ENCODE data around the gene PSMB10. TPM values are rescaled to one million over a fixed set of nuclear protein-coding genes. Genes with fewer than 3 reads are reported as not detected.

Gene PSMB10
- total and polyA plus RNA-seq, 2 donors (not counting 3 experiments of a cell fraction or from before 2014, with no cell fraction given) = 40.8 to 54.7 TPM

DNA sequence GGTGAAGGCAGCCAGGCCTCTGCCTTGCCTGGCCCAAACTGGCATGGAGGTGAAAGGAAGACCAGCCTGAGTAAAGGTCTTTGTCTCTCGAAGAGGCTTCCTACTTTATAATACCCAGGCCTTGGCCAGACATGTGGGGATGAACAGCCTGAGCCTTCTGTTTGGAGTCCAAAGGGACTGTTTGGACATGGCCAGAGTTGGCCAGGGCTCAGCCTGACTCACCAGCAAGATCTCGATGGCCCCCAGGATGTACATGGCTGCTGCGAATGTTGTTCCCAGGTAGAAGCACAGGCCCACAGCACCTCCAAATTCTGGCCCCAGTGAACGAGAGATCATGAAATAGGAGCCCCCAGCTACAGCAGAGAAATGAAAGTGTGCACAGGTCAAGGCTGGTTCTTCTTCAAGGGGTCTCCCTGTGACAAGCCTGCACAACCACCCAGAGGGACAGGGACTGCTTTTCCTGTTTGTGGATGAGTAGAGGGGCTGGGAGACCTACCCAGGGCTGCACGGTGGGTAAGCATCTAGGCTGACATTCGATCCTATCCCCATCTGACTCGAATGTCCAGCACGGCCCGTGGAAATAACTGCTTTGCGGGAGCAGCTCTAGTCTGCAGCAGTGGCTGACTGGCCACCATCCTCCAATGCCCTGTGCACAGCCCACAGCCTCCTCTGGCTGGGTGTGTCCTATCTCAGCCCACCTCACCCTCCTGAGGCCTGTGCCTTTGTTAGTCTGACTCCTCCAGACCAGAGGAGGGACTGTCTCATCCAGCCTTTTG, 18.0 kb upstream of the PSMB10 start:
- Histone ChIP-seq H3K4me1 (ENCODE audit: control insufficient read depth, extremely low read depth, insufficient read depth, low read length) (no peaks in the 10 kb centered on the region), H3K4me3 (replicated peaks in 1 of 3; ENCODE audit: insufficient read depth in 1 of 3, low read depth in 1 of 3, low read length in 3 of 3) (no peak overlapping the region), H3K79me2 (ENCODE audit: control insufficient read depth, insufficient read depth, low read length) (no peaks in the 10 kb centered on the region), H3K36me3 (ENCODE audit: control insufficient read depth in 2 of 2, extremely low read depth in 1 of 2, insufficient read depth in 2 of 2, low read length in 2 of 2) (peaks cover 13 to 58% of the 10 kb centered on the region in 2 experiments), H3K27ac (ENCODE audit: insufficient read depth, low read depth, low read length) (no peak overlapping the region), H3K9me3 (replicated peaks; ENCODE audit: control insufficient read depth, insufficient read depth, low read length) (no peaks in the 10 kb centered on the region), H4K20me1 (replicated peaks; ENCODE audit: control insufficient read depth, extremely low read depth, insufficient read depth, low read length) (no peaks in the 10 kb centered on the region), H3K4me2 (ENCODE audit: insufficient read depth, low read length) (no peak overlapping the region), H3K27me3 (ENCODE audit: control insufficient read depth in 2 of 2, insufficient read depth in 2 of 2, low read length in 2 of 2) (no peaks in the 10 kb centered on the region), H3K9ac (replicated peaks; ENCODE audit: extremely low read depth, insufficient read depth, low read length) (no peak overlapping the region), H2AFZ (ENCODE audit: low read depth, low read length) (no peak overlapping the region), H3K9me1 (replicated peaks; ENCODE audit: control insufficient read depth, extremely low read depth, insufficient read depth, low read length) (no peaks in the 10 kb centered on the region)
- intact Hi-C loops (cut with micrococcal nuclease) (no loop called here), dilution Hi-C loops (cut with MboI; ENCODE audit: extremely low pct_ligation_motif_present, low sequenced_read_pairs) (no loop called here)
- no TSS peak for BruUV-seq (replicated peaks)
- POLR2A ChIA-PET = no interaction called here
- TF ChIP-seq EZH2 (IDR thresholded peaks at IDR 0.05; ENCODE audit: borderline replicate concordance, low read depth, low read length, severe bottlenecking) (no peak), POLR2A (IDR thresholded peaks at IDR 0.05; ENCODE audit: low read depth, low read length) (no peak), MYC (IDR thresholded peaks at IDR 0.05; ENCODE audit: low read depth, low read length) (no peak), FOS (IDR thresholded peaks at IDR 0.05; ENCODE audit: borderline replicate concordance, insufficient read depth, low read length) (no peak), MAX (IDR thresholded peaks at IDR 0.05; ENCODE audit: insufficient read depth, insufficient read length) (no peak), POLR2AphosphoS5 (IDR thresholded peaks at IDR 0.05; ENCODE audit: insufficient read depth, low read depth, low read length) (no peak), GATA2 (IDR thresholded peaks at IDR 0.05; ENCODE audit: insufficient read depth, insufficient read length, low read depth, low read length) (no peak), JUN (IDR thresholded peaks at IDR 0.05; ENCODE audit: borderline replicate concordance, insufficient read depth, insufficient read length, low read depth) (no peak)
- TF ChIP-seq, protein P1, sequence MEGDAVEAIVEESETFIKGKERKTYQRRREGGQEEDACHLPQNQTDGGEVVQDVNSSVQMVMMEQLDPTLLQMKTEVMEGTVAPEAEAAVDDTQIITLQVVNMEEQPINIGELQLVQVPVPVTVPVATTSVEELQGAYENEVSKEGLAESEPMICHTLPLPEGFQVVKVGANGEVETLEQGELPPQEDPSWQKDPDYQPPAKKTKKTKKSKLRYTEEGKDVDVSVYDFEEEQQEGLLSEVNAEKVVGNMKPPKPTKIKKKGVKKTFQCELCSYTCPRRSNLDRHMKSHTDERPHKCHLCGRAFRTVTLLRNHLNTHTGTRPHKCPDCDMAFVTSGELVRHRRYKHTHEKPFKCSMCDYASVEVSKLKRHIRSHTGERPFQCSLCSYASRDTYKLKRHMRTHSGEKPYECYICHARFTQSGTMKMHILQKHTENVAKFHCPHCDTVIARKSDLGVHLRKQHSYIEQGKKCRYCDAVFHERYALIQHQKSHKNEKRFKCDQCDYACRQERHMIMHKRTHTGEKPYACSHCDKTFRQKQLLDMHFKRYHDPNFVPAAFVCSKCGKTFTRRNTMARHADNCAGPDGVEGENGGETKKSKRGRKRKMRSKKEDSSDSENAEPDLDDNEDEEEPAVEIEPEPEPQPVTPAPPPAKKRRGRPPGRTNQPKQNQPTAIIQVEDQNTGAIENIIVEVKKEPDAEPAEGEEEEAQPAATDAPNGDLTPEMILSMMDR (IDR thresholded peaks at IDR 0.05; ENCODE audit: extremely low read depth in 1 of 2, insufficient read depth in 1 of 2, low read depth in 1 of 2, low read length in 2 of 2) = no peak
- CTCF ChIA-PET = no interaction called here
- FAIRE-seq = no peak
- no peak for DNase-seq (ENCODE audit: low read depth, low spot score)

All from endothelial cell of umbilical vein (primary cell).